Fibroblast of skin of right quadriceps (primary cell): Measurements from ENCODE around the gene TNFRSF1A.
"Not testable (repeated sequence)": the region's sequence is repeated elsewhere in the genome, so short reads cannot be mapped to it uniquely, and the experiment has no call there.

ENCODE experiments used
- DNase-seq: peaks from one replicate; pipeline ENCODE4 v3.0.0-alpha.2; 2013

Gene TNFRSF1A

GRCh38 chr12:6302621-6303020 is 39.3 kb downstream of the TNFRSF1A start:
- no peak for DNase-seq

- DNase-seq, result no peak
Measured at GRCh38 chr12:6301721-6302120, 40.2 kb downstream of the TNFRSF1A start.

- DNase-seq, result no peak
Measured at GRCh38 chr12:6297170-6297569, 44.7 kb downstream of the TNFRSF1A start.

GRCh38 chr12:6295094-6295811 is 46.6 kb downstream of the TNFRSF1A start:
- DNase-seq, result peak; percentile 82

- no peak for DNase-seq
Measured at GRCh38 chr12:6294156-6295093, 47.5 kb downstream of the TNFRSF1A start.

GRCh38 chr12:6292606-6293005 is 49.3 kb downstream of the TNFRSF1A start:
- DNase-seq, result peak; percentile 73

GRCh38 chr12:6289906-6290305 is 52.0 kb downstream of the TNFRSF1A start:
- not testable (repeated sequence) for DNase-seq

- not testable (repeated sequence) for DNase-seq
Measured at GRCh38 chr12:6289081-6289480, 52.8 kb downstream of the TNFRSF1A start.

GRCh38 chr12:6288235-6288634 is 53.6 kb downstream of the TNFRSF1A start:
- DNase-seq, result peak; percentile 85

GRCh38 chr12:6285532-6286306 is 56.2 kb downstream of the TNFRSF1A start:
- DNase-seq, result peak; percentile 55

GRCh38 chr12:6285063-6285477 is 56.8 kb downstream of the TNFRSF1A start:
- DNase-seq, result peak; percentile 70

- no peak for DNase-seq
Measured at GRCh38 chr12:6284273-6284672, 57.6 kb downstream of the TNFRSF1A start.

GRCh38 chr12:6282453-6282840 is 59.4 kb downstream of the TNFRSF1A start:
- no peak for DNase-seq

GRCh38 chr12:6281081-6281809 is 60.6 kb downstream of the TNFRSF1A start:
- peak; percentile 40 for DNase-seq

- DNase-seq, result no peak
Measured at GRCh38 chr12:6280672-6281071, 61.2 kb downstream of the TNFRSF1A start.

GRCh38 chr12:6280053-6280469 is 61.8 kb downstream of the TNFRSF1A start:
- peak; percentile 95 for DNase-seq

GRCh38 chr12:6279631-6280030 is 62.2 kb downstream of the TNFRSF1A start:
- no peak for DNase-seq

- no peak for DNase-seq
Measured at GRCh38 chr12:6279256-6279628, 62.6 kb downstream of the TNFRSF1A start.
